Hepatocyte (in vitro differentiated cells): ENCODE results near the gene RAPGEF4. TPM values are rescaled to one million over a fixed set of nuclear protein-coding genes. Genes with fewer than 3 reads are reported as not detected.

ENCODE experiments used
- DNase-seq: peaks from one replicate; pipeline ENCODE4 v3.0.0-alpha.2; 2016; ENCODE audit warnings: low spot score
- H2AFZ ChIP-seq: fragments of 200-600 bp; sonication (generic); 2 replicates; pipeline ENCODE4 v1.6.0; 2016; ENCODE audit warnings: antibody characterized with exemption, mild to moderate bottlenecking
- H3K27ac ChIP-seq: fragments of 200-600 bp; sonication (generic); 2 replicates; pipeline ENCODE4 v1.5.1; 2016; ENCODE audit warnings: mild to moderate bottlenecking
- H3K27me3 ChIP-seq: fragments of 200-600 bp; sonication (generic); 2 replicates; pipeline ENCODE4 v1.6.1; 2016
- H3K36me3 ChIP-seq: fragments of 200-600 bp; sonication (generic); replicated peaks from 2 replicates; pipeline ENCODE4 v1.5.1; 2016; ENCODE audit warnings: low read depth; ENCODE audit not compliant: insufficient read depth
- H3K4me1 ChIP-seq: fragments of 200-600 bp; sonication (generic); 2 replicates; pipeline ENCODE4 v1.5.1; 2016; ENCODE audit warnings: mild to moderate bottlenecking, moderate library complexity; ENCODE audit not compliant: insufficient read depth
- H3K4me2 ChIP-seq: fragments of 200-600 bp; sonication (generic); 2 replicates; pipeline ENCODE4 v1.6.0; 2016
- H3K4me3 ChIP-seq: fragments of 200-600 bp; sonication (generic); 2 replicates; pipeline ENCODE4 v1.5.1; 2016; ENCODE audit warnings: mild to moderate bottlenecking
- H3K79me2 ChIP-seq: fragments of 200-600 bp; sonication (generic); 2 replicates; pipeline ENCODE4 v1.6.0; 2017; ENCODE audit warnings: mild to moderate bottlenecking
- H3K9me2 ChIP-seq: fragments of 200-600 bp; sonication (generic); replicated peaks from 2 replicates; pipeline ENCODE4 v1.6.0; 2017; ENCODE audit warnings: mild to moderate bottlenecking; ENCODE audit not compliant: insufficient read depth
- H3K9me3 ChIP-seq: fragments of 200-600 bp; sonication (generic); 2 replicates; pipeline ENCODE4 v1.5.1; 2016; ENCODE audit warnings: low read depth, mild to moderate bottlenecking
- H4K20me1 ChIP-seq: fragments of 200-600 bp; sonication (generic); 2 replicates; pipeline ENCODE4 v1.6.0; 2016; ENCODE audit warnings: mild to moderate bottlenecking; ENCODE audit not compliant: insufficient read depth, poor library complexity, severe bottlenecking
- EZH2 ChIP-seq: fragments of 200-600 bp; sonication (generic); IDR thresholded peaks from 2 replicates; pipeline ENCODE4 v1.6.1; 2016; ENCODE audit warnings: antibody characterized with exemption, mild to moderate bottlenecking, borderline replicate concordance
- EZH2phosphoT487 ChIP-seq: fragments of 200-600 bp; sonication (generic); IDR thresholded peaks from one replicate; pipeline ENCODE4 v1.6.1; 2018; ENCODE audit warnings: antibody characterized with exemption, mild to moderate bottlenecking, low read depth, moderate library complexity; ENCODE audit not compliant: unreplicated experiment, severe bottlenecking
- WGBS: methylation state at CpG from one replicate; pipeline ENCODE4 v1.1.6; 2016; ENCODE audit warnings: low lambda C conversion rate; ENCODE audit errors: missing lambda C conversion rate; 5-methylcytosine and 5-hydroxymethylcytosine counted together
- polyA plus RNA-seq: library from polyadenylated mRNA; unstranded; fragments of >200 nt; fragmentation: Nextera tagmentation; extraction: Ambion mirVana; gene quantifications from 2 replicates; pipeline ENCODE4 v1.2.1, GENCODE V29; 2016
- total RNA-seq: library from RNA; depleted of rRNA; stranded (reverse); fragments of >200 nt; gene quantifications from 2 replicates; pipeline ENCODE4 v1.2.3, GENCODE V29; 2014
- TF ChIP-seq, protein P1 (sequence below): fragments of 200-600 bp; sonication (generic); IDR thresholded peaks from 2 replicates; pipeline ENCODE4 v1.5.1; 2016; ENCODE audit warnings: antibody characterized with exemption, mild to moderate bottlenecking; ENCODE audit not compliant: poor library complexity

Gene RAPGEF4
- total and polyA plus RNA-seq, 2 experiments from 2014 or later, result 1.9 to 2.0 TPM

GRCh38 chr2:172823261-172823850, 87.7 kb downstream of the RAPGEF4 start:
- no peak overlapping the region for H3K27ac ChIP-seq

GRCh38 chr2:172826522-172826921, 90.9 kb downstream of the RAPGEF4 start:
- Histone ChIP-seq H4K20me1 (no peaks in the 10 kb centered on the region), H3K79me2 (no peaks in the 10 kb centered on the region)
- WGBS, result 84% methylated on average over 3 of the region's 3 CpGs

More at GRCh38 chr2:172823261-172823850, 87.7 kb downstream of the RAPGEF4 start:
- Histone ChIP-seq H3K27me3 (no peaks in the 10 kb centered on the region), H3K36me3 (no peaks in the 10 kb centered on the region), H3K9me2 (no peaks in the 10 kb centered on the region), H3K4me2 (no peak overlapping the region), H4K20me1 (no peaks in the 10 kb centered on the region), H3K4me3 (no peak overlapping the region), H2AFZ (no peak overlapping the region), H3K4me1 (no peaks in the 10 kb centered on the region), H3K9me3 (no peaks in the 10 kb centered on the region), H3K79me2 (no peaks in the 10 kb centered on the region)
- 65% methylated on average over 7 of the region's 7 CpGs for WGBS
- no peak for DNase-seq
- no peak for TF ChIP-seq EZH2
- TF ChIP-seq, protein P1, sequence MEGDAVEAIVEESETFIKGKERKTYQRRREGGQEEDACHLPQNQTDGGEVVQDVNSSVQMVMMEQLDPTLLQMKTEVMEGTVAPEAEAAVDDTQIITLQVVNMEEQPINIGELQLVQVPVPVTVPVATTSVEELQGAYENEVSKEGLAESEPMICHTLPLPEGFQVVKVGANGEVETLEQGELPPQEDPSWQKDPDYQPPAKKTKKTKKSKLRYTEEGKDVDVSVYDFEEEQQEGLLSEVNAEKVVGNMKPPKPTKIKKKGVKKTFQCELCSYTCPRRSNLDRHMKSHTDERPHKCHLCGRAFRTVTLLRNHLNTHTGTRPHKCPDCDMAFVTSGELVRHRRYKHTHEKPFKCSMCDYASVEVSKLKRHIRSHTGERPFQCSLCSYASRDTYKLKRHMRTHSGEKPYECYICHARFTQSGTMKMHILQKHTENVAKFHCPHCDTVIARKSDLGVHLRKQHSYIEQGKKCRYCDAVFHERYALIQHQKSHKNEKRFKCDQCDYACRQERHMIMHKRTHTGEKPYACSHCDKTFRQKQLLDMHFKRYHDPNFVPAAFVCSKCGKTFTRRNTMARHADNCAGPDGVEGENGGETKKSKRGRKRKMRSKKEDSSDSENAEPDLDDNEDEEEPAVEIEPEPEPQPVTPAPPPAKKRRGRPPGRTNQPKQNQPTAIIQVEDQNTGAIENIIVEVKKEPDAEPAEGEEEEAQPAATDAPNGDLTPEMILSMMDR, result no peak

DNA sequence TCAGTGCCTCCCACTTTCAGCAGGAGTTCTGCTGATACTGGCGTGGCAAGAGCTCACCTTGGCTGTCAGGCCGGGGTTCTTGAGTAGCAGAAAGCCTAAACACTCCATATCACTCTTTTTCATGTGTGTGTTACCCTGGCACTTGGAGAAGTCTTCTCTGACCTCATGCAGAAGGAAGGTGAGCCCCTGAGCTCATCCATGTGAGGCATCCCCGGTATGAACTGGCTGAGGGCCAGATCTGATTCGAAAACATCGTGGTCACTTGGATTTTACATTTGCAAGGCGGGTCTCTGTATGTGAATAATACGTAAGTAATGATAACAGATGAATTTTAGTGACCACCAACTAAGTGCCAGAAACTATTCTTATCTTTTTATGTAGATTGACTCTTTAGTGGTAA, 93.6 kb downstream of the RAPGEF4 start:
- TF ChIP-seq EZH2phosphoT487 (no peak), EZH2 (no peak)
- TF ChIP-seq, protein P1, result no peak
- 82% methylated on average over 7 of the region's 7 CpGs for WGBS
- H3K79me2 ChIP-seq, result no peaks in the 10 kb centered on the region
- H3K27me3 ChIP-seq, result no peaks in the 10 kb centered on the region
- no peaks in the 10 kb centered on the region for H3K36me3 ChIP-seq
- H2AFZ ChIP-seq, result no peak overlapping the region
- H3K4me2 ChIP-seq, result no peak overlapping the region
- no peaks in the 10 kb centered on the region for H4K20me1 ChIP-seq
- H3K4me3 ChIP-seq, result no peak overlapping the region
- H3K9me2 ChIP-seq, result no peaks in the 10 kb centered on the region
- H3K4me1 ChIP-seq, result no peaks in the 10 kb centered on the region
- H3K27ac ChIP-seq, result no peak overlapping the region
- DNase-seq, result peak; percentile 22
- H3K9me3 ChIP-seq, result no peaks in the 10 kb centered on the region

More at GRCh38 chr2:172826522-172826921, 90.9 kb downstream of the RAPGEF4 start:
- H3K4me1 ChIP-seq, result no peaks in the 10 kb centered on the region
- no peaks in the 10 kb centered on the region for H3K36me3 ChIP-seq
- H2AFZ ChIP-seq, result no peak overlapping the region
- no peak overlapping the region for H3K4me3 ChIP-seq
- no peaks in the 10 kb centered on the region for H3K27me3 ChIP-seq
- TF ChIP-seq, protein P1, result no peak
- TF ChIP-seq EZH2phosphoT487, result no peak
- TF ChIP-seq EZH2, result no peak
- no peaks in the 10 kb centered on the region for H3K9me3 ChIP-seq
- H3K9me2 ChIP-seq, result no peaks in the 10 kb centered on the region
- H3K4me2 ChIP-seq, result no peak overlapping the region
- DNase-seq, result no peak
- H3K27ac ChIP-seq, result no peak overlapping the region
